GM21723 (cell line): ENCODE data around the gene TVP23A.

Experiments
- ATAC-seq: cut with Tn5 transposase; IDR thresholded peaks from one replicate; pipeline ENCODE4 v1.9.1; 2021; ENCODE audit warnings: mild to moderate bottlenecking, moderate library complexity; ENCODE audit not compliant: unreplicated experiment

TVP23A gene

GRCh38 chr16:10817963-10818941 lies at the start of gene TVP23A:
Gene TVP23A (minus strand): TSS chr16:10818794. CDS start chr16:10818493, 301 bp downstream.
- no peak for ATAC-seq

GRCh38 chr16:10868104-10868595 lies 49.6 kb upstream of the TVP23A start:
- ATAC-seq = no peak

- ATAC-seq = no peak
Observed at GRCh38 chr16:10867199-10867598, 48.6 kb upstream of the TVP23A start.

GRCh38 chr16:10865991-10866966 lies 47.7 kb upstream of the TVP23A start:
- ATAC-seq = no peak

- ATAC-seq = no peak
Observed at GRCh38 chr16:10862438-10862837, 43.8 kb upstream of the TVP23A start.

GRCh38 chr16:10859658-10860057 lies 41.1 kb upstream of the TVP23A start:
- no peak for ATAC-seq

- ATAC-seq = no peak
Observed at GRCh38 chr16:10859020-10859419, 40.4 kb upstream of the TVP23A start.

GRCh38 chr16:10858203-10858602 lies 39.6 kb upstream of the TVP23A start:
- ATAC-seq = no peak

GRCh38 chr16:10856042-10856441 lies 37.4 kb upstream of the TVP23A start:
- ATAC-seq = no peak

- ATAC-seq = no peak
Observed at GRCh38 chr16:10852948-10853347, 34.4 kb upstream of the TVP23A start.

GRCh38 chr16:10852286-10852685 lies 33.7 kb upstream of the TVP23A start:
- no peak for ATAC-seq

- no peak for ATAC-seq
Observed at GRCh38 chr16:10851512-10851911, 32.9 kb upstream of the TVP23A start.

- ATAC-seq = no peak
Observed at GRCh38 chr16:10850478-10850850, 31.9 kb upstream of the TVP23A start.

GRCh38 chr16:10849736-10850477 lies 31.3 kb upstream of the TVP23A start:
- ATAC-seq = no peak

GRCh38 chr16:10847176-10847575 lies 28.6 kb upstream of the TVP23A start:
- ATAC-seq = no peak

GRCh38 chr16:10846213-10846998 lies 27.8 kb upstream of the TVP23A start:
- ATAC-seq = no peak

GRCh38 chr16:10840703-10841102 lies 22.1 kb upstream of the TVP23A start:
- no peak for ATAC-seq

- ATAC-seq = no peak
Observed at GRCh38 chr16:10839279-10839666, 20.7 kb upstream of the TVP23A start.

GRCh38 chr16:10838621-10839278 lies 20.2 kb upstream of the TVP23A start:
- no peak for ATAC-seq
